OCI-LY7 (cell line): ENCODE results near the gene LYZL6. TPM values are rescaled to one million over a fixed set of nuclear protein-coding genes. Genes with fewer than 3 reads are reported as not detected.

ENCODE experiments used
- BruUV-seq: library from RNA; stranded (reverse); fragments of 400-500 nt; replicated peaks from 2 replicates; lab custom pipeline; 2021; lab: Mats Ljungman, UMichigan
- CTCF ChIA-PET: fragments of 300-600 bp; sonication (Branson Sonifier 250); formaldehyde crosslinking; loops from one replicate; lab custom pipeline; 2022; ENCODE audit warnings: antibody characterized with exemption; ENCODE audit not compliant: unreplicated experiment; lab: Charles Lee
- POLR2A ChIA-PET: fragments of 300-600 bp; sonication (Branson Sonifier 250); formaldehyde crosslinking; loops from one replicate; lab custom pipeline; 2022; ENCODE audit warnings: antibody characterized with exemption; lab: Charles Lee
- DNase-seq: peaks from one replicate; pipeline ENCODE4 v3.0.0-alpha.2; 2015; ENCODE audit warnings: low spot score
- H2AFZ ChIP-seq: fragments of 200-600 bp; sonication (generic), shearing (Covaris generic); 2 replicates; pipeline ENCODE4 v1.6.1; 2014; ENCODE audit warnings: mild to moderate bottlenecking, antibody characterized with exemption, low read length, moderate library complexity
- H3K27ac ChIP-seq: fragments of 200-600 bp; sonication (generic); 2 replicates; pipeline ENCODE4 v1.5.1; 2014; ENCODE audit warnings: mixed run types, low read depth, mild to moderate bottlenecking, moderate library complexity, low read length, inconsistent platforms; ENCODE audit not compliant: poor library complexity, severe bottlenecking
- H3K36me3 ChIP-seq: fragments of 200-600 bp; sonication (generic); 2 replicates; pipeline ENCODE4 v1.6.1; 2014; ENCODE audit warnings: mild to moderate bottlenecking, antibody characterized with exemption, low read length, moderate library complexity, mixed read lengths; ENCODE audit not compliant: insufficient read depth
- H3K4me1 ChIP-seq: fragments of 200-600 bp; sonication (generic); 2 replicates; pipeline ENCODE4 v1.5.1; 2014; ENCODE audit warnings: mild to moderate bottlenecking, low read length; ENCODE audit not compliant: insufficient read depth, poor library complexity, severe bottlenecking
- H3K4me2 ChIP-seq: fragments of 200-600 bp; sonication (generic); 2 replicates; pipeline ENCODE4 v1.6.1; 2014; ENCODE audit warnings: mild to moderate bottlenecking, low read length
- H3K4me3 ChIP-seq: fragments of 200-600 bp; sonication (generic); 2 replicates; pipeline ENCODE4 v1.5.1; 2014; ENCODE audit warnings: mild to moderate bottlenecking, low read depth, low read length; ENCODE audit not compliant: poor library complexity, severe bottlenecking
- H3K79me2 ChIP-seq: fragments of 200-600 bp; sonication (generic); 2 replicates; pipeline ENCODE4 v1.6.1; 2016; ENCODE audit warnings: low read depth, mild to moderate bottlenecking, low read length, moderate library complexity, mixed read lengths; ENCODE audit not compliant: insufficient read depth
- H3K9me2 ChIP-seq: fragments of 200-600 bp; sonication (generic); 2 replicates; pipeline ENCODE4 v1.6.1; 2016; ENCODE audit warnings: mild to moderate bottlenecking, low read length, mixed read lengths; ENCODE audit not compliant: insufficient read depth
- H3K9me3 ChIP-seq: fragments of 200-600 bp; sonication (generic); 2 replicates; pipeline ENCODE4 v1.6.1; 2014; ENCODE audit warnings: mild to moderate bottlenecking, mixed run types, low read length, mixed read lengths
- H4K20me1 ChIP-seq: fragments of 200-600 bp; sonication (generic); 2 replicates; pipeline ENCODE4 v1.6.1; 2014; ENCODE audit warnings: mild to moderate bottlenecking, antibody characterized with exemption, low read length, moderate library complexity, mixed read lengths; ENCODE audit not compliant: insufficient read depth
- EZH2phosphoT487 ChIP-seq: fragments of 200-600 bp; sonication (generic); IDR thresholded peaks from 2 replicates; pipeline ENCODE4 v1.6.1; 2018; ENCODE audit warnings: low read depth, borderline replicate concordance, mild to moderate bottlenecking, mixed run types, antibody characterized with exemption, low read length, moderate library complexity, mixed read lengths
- intact Hi-C: fragments of 100-400 bp; cut with micrococcal nuclease; formaldehyde crosslinking; loops from one replicate; pipeline ENCODE4 v1.10.0; 2022; ENCODE audit not compliant: unreplicated experiment
- total RNA-seq, 2 experiments: library from RNA; depleted of rRNA in 1 of 2; stranded (reverse); fragments of >200 nt in 1 of 2; shearing (Covaris generic) in 1 of 2; gene quantifications; 2 replicates each; pipeline ENCODE4 v1.2.3, GENCODE V29; 2014 to 2022
- TF ChIP-seq, protein P1 (sequence below): fragments of 200-600 bp; sonication (generic); conservative IDR thresholded peaks from 2 replicates; pipeline ENCODE4 v1.5.1; 2014; ENCODE audit warnings: mild to moderate bottlenecking, antibody characterized with exemption, low read length, moderate library complexity, mixed read lengths

The LYZL6 gene
- total RNA-seq, 2 experiments from 2014 or later = not detected

DNA sequence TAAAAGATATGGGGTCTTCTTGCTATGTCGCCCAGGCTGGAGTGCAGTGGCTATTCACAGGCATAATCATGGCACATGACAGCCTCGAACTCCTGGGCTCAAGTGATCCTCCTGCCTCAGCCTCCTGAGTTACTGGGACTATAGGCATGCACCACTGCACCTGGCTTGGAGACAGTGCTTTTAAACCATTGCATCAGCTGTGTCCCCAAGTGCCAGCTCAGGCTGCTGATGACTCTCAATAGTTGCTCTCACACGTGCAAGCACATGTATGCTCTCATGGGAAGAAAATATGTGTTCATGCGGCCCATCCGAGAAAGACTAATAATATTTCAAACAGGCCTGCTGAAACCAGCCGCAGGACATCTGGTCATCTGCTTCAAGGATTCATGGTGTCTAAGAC lies 29.0 kb upstream of the LYZL6 start:
- Histone ChIP-seq H4K20me1 (no peaks in the 10 kb centered on the region), H3K9me3 (no peaks in the 10 kb centered on the region), H3K9me2 (no peaks in the 10 kb centered on the region), H3K4me2 (no peak overlapping the region), H3K27ac (no peak overlapping the region), H3K79me2 (no peaks in the 10 kb centered on the region), H3K4me1 (no peaks in the 10 kb centered on the region), H2AFZ (no peak overlapping the region), H3K4me3 (no peak overlapping the region), H3K36me3 (no peaks in the 10 kb centered on the region)
- ChIA-PET CTCF (no interaction called here), POLR2A (interaction anchor here (0.6 kb wide), 1 partner anchor 225 kb away, joined by 3 read pairs; no protein-coding TSS in a partner anchor)
- intact Hi-C loops = loop anchor here (10.0 kb wide), 1 partner anchor 102 kb away; no protein-coding TSS in a partner anchor
- DNase-seq = no peak
- TF ChIP-seq, protein P1, sequence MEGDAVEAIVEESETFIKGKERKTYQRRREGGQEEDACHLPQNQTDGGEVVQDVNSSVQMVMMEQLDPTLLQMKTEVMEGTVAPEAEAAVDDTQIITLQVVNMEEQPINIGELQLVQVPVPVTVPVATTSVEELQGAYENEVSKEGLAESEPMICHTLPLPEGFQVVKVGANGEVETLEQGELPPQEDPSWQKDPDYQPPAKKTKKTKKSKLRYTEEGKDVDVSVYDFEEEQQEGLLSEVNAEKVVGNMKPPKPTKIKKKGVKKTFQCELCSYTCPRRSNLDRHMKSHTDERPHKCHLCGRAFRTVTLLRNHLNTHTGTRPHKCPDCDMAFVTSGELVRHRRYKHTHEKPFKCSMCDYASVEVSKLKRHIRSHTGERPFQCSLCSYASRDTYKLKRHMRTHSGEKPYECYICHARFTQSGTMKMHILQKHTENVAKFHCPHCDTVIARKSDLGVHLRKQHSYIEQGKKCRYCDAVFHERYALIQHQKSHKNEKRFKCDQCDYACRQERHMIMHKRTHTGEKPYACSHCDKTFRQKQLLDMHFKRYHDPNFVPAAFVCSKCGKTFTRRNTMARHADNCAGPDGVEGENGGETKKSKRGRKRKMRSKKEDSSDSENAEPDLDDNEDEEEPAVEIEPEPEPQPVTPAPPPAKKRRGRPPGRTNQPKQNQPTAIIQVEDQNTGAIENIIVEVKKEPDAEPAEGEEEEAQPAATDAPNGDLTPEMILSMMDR = no peak
- no peak for TF ChIP-seq EZH2phosphoT487
- no TSS peak for BruUV-seq

GRCh38 chr17:35972066-35972465 lies 28.6 kb upstream of the LYZL6 start:
- no peak overlapping the region for H3K27ac ChIP-seq
- POLR2A ChIA-PET = interaction anchor here (0.6 kb wide), 1 partner anchor 175 kb away, joined by 3 read pairs; no protein-coding TSS in a partner anchor
- TF ChIP-seq EZH2phosphoT487 = no peak
- TF ChIP-seq, protein P1 = no peak
- H3K79me2 ChIP-seq = no peaks in the 10 kb centered on the region
- no peaks in the 10 kb centered on the region for H3K9me2 ChIP-seq
- H4K20me1 ChIP-seq = no peaks in the 10 kb centered on the region
- H3K4me1 ChIP-seq = no peaks in the 10 kb centered on the region
- H2AFZ ChIP-seq = no peak overlapping the region
- no peak for DNase-seq
- H3K4me2 ChIP-seq = no peak overlapping the region
- BruUV-seq = no TSS peak
- no peak overlapping the region for H3K4me3 ChIP-seq
- no peaks in the 10 kb centered on the region for H3K36me3 ChIP-seq
- no peaks in the 10 kb centered on the region for H3K9me3 ChIP-seq
- CTCF ChIA-PET = no interaction called here
- intact Hi-C loops = loop anchor here (10.0 kb wide), 1 partner anchor 103 kb away; no protein-coding TSS in a partner anchor
